Heart left ventricle (tissue), 16 donors: ENCODE measurements around the gene SNAPIN. TPM values are rescaled to one million over a fixed set of nuclear protein-coding genes. Genes with fewer than 3 reads are reported as not detected.

ENCODE experiments used
- ATAC-seq, 4 donors: fragments of 200-7000 bp; cut with Tn5 transposase; one replicate each; pipeline ENCODE4 v1.9.1; 2020 to 2022; ENCODE audit warnings: moderate library complexity in 4 of 4, mild to moderate bottlenecking in 3 of 4, moderate number of reproducible peaks in 1 of 4
- DNase-seq, 5 donors: peaks; one replicate each; pipeline ENCODE4 v3.0.0-alpha.2; 2020
- H3K27ac ChIP-seq, 12 donors: fragments of 200-600 bp; sonication (generic) in 4 of 12; one replicate each; pipeline versions ENCODE4 v1.5.0 to v1.8.0; 2016 to 2022; ENCODE audit warnings: mild to moderate bottlenecking in 2 of 12
- H3K27me3 ChIP-seq, 9 donors: fragments of 200-600 bp; sonication (generic) in 2 of 9; one replicate each; pipeline versions ENCODE4 v1.5.1 to v1.8.0; 2016 to 2022; ENCODE audit warnings: mild to moderate bottlenecking in 3 of 9
- H3K36me3 ChIP-seq, 9 donors: fragments of 200-600 bp; sonication (generic) in 2 of 9; one replicate each; pipeline versions ENCODE4 v1.5.0 to v1.8.0; 2018 to 2022; ENCODE audit warnings: mild to moderate bottlenecking in 2 of 9
- H3K4me1 ChIP-seq, 12 donors: fragments of 200-600 bp; sonication (generic) in 4 of 12; one replicate each; pipeline versions ENCODE4 v1.5.0 to v1.8.0; 2016 to 2022; ENCODE audit warnings: mild to moderate bottlenecking in 3 of 12
- H3K4me3 ChIP-seq, 12 donors: fragments of 200-600 bp; sonication (generic) in 4 of 12; one replicate each; pipeline versions ENCODE4 v1.5.0 to v1.8.0; 2017 to 2022; ENCODE audit warnings: mild to moderate bottlenecking in 9 of 12, moderate library complexity in 4 of 12
- H3K9me3 ChIP-seq, 12 donors: fragments of 200-600 bp; sonication (generic) in 4 of 12; one replicate each; pipeline versions ENCODE4 v1.5.0 to v1.8.0; 2016 to 2022; ENCODE audit warnings: mild to moderate bottlenecking in 1 of 12
- CTCF ChIP-seq, 12 donors: fragments of 200-600 bp; sonication (generic) in 4 of 12; IDR thresholded peaks; one replicate each; pipeline versions ENCODE4 v1.5.0 to v1.8.0; 2018 to 2022; ENCODE audit warnings: antibody characterized with exemption in 12 of 12, mild to moderate bottlenecking in 5 of 12
- POLR2A ChIP-seq, 2 donors: fragments of 450-650 bp; IDR thresholded peaks; one replicate each; pipeline ENCODE4 v1.6.1; 2017; ENCODE audit warnings: antibody characterized with exemption in 2 of 2, mild to moderate bottlenecking in 2 of 2, moderate library complexity in 2 of 2
- WGBS, 4 donors: extraction: QIAGEN DNeasy Blood & Tissue Kit in 2 of 4; methylation state at CpG; one replicate each; pipeline versions ENCODE4 v1.1.5 to v1.1.7; 2013 to 2018; 5-methylcytosine and 5-hydroxymethylcytosine counted together
- intact Hi-C, 10 donors: fragments of 100-400 bp; cut with DNase I; formaldehyde crosslinking; loops; one replicate each; pipeline versions ENCODE4 v1.11.1 to v1.14.2; 2022
- polyA plus RNA-seq, 2 donors: library from polyadenylated mRNA; stranded (reverse); fragments of 200-250 nt; gene quantifications; one replicate each; pipeline ENCODE4 v1.2.3, GENCODE V29; 2013
- total RNA-seq, 9 donors: library from RNA; depleted of rRNA in 2 of 9; stranded (reverse); fragments of >200 nt in 2 of 9; fragmentation: NEBNext Ultra II Directional in 3 of 9; extraction: Animal tissue kit (Norgen Biotek cat#: 25700) in 3 of 9; gene quantifications; one replicate each; pipeline versions ENCODE4 v1.1.0 to v1.2.4, GENCODE V29; 2016 to 2023
- donor health status: ischemic (EF 13 %, LVEDD 7.1; RV severe dilation, severe dysfunction).
- donor health status: healthy with polysubstance abuse.
- donor health status: DM: no; HTN: yes; CAD: no.
- donor health status: DM: no; HTN: no; CAD: no.
- donor health status: ischemic (EF 25% LVEDD 6.9; RV normal size, moderate dysfunction).
- donor health status: ischemic (EF 25% LVEDD 5.7; RV mildly dilated, moderate dysfunction).
- donor health status: healthy.
- donor health status: DM: yes; HTN: yes; CAD: no.
- donor health status: ischemic (EF 35%, LVEDD 5.7; RV mildly dilated, moderate dysfunction).
- donor health status: nonischemic (EF 11% LVEDD 7.7; RV severe dilation, severe dysfunction).
- donor health status: DM: yes; HTN: yes; CAD: no.
- donor health status: PGD.
- donor health status: ischemic (EF 29% LVEDD 5.4; RV normal size, mild dysfunction).
- donor health status: nonischemic (EF 23%, LVEDD 6.1; RV moderate dilation, normal function).

Gene SNAPIN
- total and polyA plus RNA-seq, 11 donors: 53.7 to 88.7 (median 67.9) TPM

- peaks cover 0 to 50% (median 28%) of the 10 kb centered on the region in 12 donors for H3K4me1 ChIP-seq
- H3K9me3 ChIP-seq: no peaks in the 10 kb centered on the region
- TF ChIP-seq POLR2A (IDR thresholded peaks at IDR 0.05) (no peak), CTCF (IDR thresholded peaks at IDR 0.05) (no peak)
- no peaks in the 10 kb centered on the region for H3K27me3 ChIP-seq
- 86 to 100% (median 97%) methylated on average over 1 to 2 of the region's 2 CpGs for WGBS, 4 donors
- H3K27ac ChIP-seq: no peak overlapping the region
- peaks cover 0 to 28% (median 20%) of the 10 kb centered on the region in 9 donors for H3K36me3 ChIP-seq
- intact Hi-C loops: loop anchor here in 4 of 10 donors (5.0 kb wide), 3 partner anchors 43 to 103 kb away; no protein-coding TSS in a partner anchor
- ATAC-seq: no peak
- no peak for DNase-seq
- no peak overlapping the region for H3K4me3 ChIP-seq
These were observed 43.1 kb upstream of the SNAPIN start for GRCh38 chr1:153615406-153615805.

- intact Hi-C loops: loop anchor here in 6 of 10 donors (2.0 to 5.0 kb wide), 5 partner anchors 44 to 104 kb away; no protein-coding TSS in a partner anchor
- H3K27me3 ChIP-seq: no peaks in the 10 kb centered on the region
- peaks cover 0 to 40% (median 20%) of the 10 kb centered on the region in 12 donors for H3K4me1 ChIP-seq
- DNase-seq (peak in 1 of 5 donors; percentile 55), ATAC-seq (peak in 3 of 4 donors; percentile 9 to 27 (median 22))
- H3K27ac ChIP-seq: peak within 1 kb of the TSS in 11 of 12 donors; percentile 35 to 74 (median 62)
- H3K4me3 ChIP-seq: no peak within 1 kb of the TSS
- TF ChIP-seq CTCF (IDR thresholded peaks at IDR 0.05): no peak
- TF ChIP-seq POLR2A (IDR thresholded peaks at IDR 0.05): no peak
- peaks cover 0 to 31% (median 21%) of the 10 kb centered on the region in 9 donors for H3K36me3 ChIP-seq
- no peaks in the 10 kb centered on the region for H3K9me3 ChIP-seq
- WGBS, 4 donors: 43 to 67% (median 61%) methylated on average over 7 to 10 of the region's 10 CpGs
These were observed 42.2 kb upstream of the SNAPIN start, which contains the start of gene S100A14 for GRCh38 chr1:153616144-153616916. TSS of gene S100A14 (minus strand) at chr1:153616325. CDS start at chr1:153615858, 467 bp downstream.

- intact Hi-C loops: loop anchor here in 6 of 10 donors (1.0 to 5.0 kb wide), 6 partner anchors 44 to 105 kb away; no protein-coding TSS in a partner anchor
- peak overlapping the region in 10 of 12 donors; percentile 14 to 68 (median 62) for H3K27ac ChIP-seq
These were observed 41.6 kb upstream of the SNAPIN start for GRCh38 chr1:153616917-153617311.

More at GRCh38 chr1:153616917-153617311, 41.6 kb upstream of the SNAPIN start:
- ATAC-seq (peak; percentile 32 to 69 (median 34)), DNase-seq (peak in 2 of 5 donors; percentile 50 to 71)
- H3K36me3 ChIP-seq: peaks cover 0 to 32% (median 21%) of the 10 kb centered on the region in 9 donors
- WGBS, 4 donors: 64 to 73% (median 67%) methylated on average over 5 of the region's 5 CpGs
- H3K4me1 ChIP-seq: peaks cover 0 to 35% (median 19%) of the 10 kb centered on the region in 12 donors
- no peaks in the 10 kb centered on the region for H3K27me3 ChIP-seq
- H3K9me3 ChIP-seq: no peaks in the 10 kb centered on the region
- TF ChIP-seq POLR2A (IDR thresholded peaks at IDR 0.05) (no peak), CTCF (IDR thresholded peaks at IDR 0.05) (no peak)
- H3K4me3 ChIP-seq: no peak overlapping the region
